HG03159 (cell line): Measurements from ENCODE around the gene AFDN.
"Not testable (repeated sequence)": the region's sequence is repeated elsewhere in the genome, so short reads cannot be mapped to it uniquely, and the experiment has no call there.

ENCODE experiments used
- ATAC-seq: cut with Tn5 transposase; IDR thresholded peaks from one replicate; pipeline ENCODE4 v1.9.1; 2021; ENCODE audit warnings: mild to moderate bottlenecking, moderate library complexity; ENCODE audit not compliant: unreplicated experiment

The AFDN gene

DNA sequence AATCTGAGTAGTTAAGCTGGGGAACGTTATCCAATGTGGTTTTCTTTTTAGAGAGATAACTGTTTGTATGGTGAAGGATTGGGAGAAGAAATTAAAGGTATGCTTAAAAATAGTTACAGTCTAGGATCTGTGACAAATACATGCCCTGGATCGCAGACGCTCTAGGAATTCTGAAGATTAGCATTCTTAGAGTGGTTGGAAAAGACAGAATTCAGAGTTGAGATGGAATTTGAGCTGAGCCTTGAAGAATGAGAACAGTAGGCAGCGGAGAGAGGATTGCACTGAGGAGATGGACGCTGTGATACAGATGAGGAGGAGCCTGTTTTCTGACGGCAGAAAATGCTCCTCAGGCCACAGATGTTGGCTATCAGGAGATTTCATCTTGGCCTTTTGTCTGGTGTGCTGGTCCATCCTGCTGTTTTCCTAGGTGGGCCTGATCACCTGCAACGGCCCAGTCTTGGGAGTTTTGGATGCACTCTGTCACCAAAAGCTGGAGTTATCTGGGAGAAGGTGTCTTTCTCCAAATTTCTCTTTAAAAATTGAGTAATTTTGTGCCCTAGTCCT lies 122.5 kb downstream of the AFDN start:
- ATAC-seq = no peak

DNA sequence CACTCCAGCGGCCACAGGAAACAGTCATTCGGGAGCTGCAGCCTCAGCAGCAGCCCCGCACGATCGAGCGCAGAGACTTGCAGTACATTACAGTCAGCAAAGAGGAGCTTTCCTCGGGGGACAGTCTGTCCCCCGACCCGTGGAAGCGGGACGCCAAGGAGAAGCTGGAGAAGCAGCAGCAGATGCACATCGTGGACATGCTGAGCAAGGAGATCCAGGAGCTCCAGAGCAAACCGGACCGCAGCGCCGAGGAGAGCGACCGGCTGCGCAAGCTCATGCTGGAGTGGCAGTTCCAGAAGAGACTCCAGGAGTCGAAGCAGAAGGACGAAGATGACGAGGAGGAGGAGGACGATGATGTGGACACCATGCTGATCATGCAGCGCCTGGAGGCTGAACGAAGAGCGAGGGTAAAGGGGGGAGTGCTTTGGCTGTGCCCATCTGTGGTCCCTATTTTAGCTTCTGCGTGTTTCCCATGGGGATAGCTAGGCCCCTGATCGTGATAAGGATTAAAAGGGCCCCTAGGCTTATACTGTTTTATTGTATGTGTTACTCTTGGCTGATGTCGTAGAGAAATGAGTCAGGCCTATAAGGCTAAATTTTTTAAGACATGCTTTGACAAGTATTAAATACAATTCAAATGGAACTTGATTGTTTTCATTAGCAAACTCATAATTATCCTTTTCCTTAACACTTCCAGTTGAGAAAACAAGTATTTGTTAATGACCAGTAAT lies 125.2 kb downstream of the AFDN start:
- no peak for ATAC-seq

DNA sequence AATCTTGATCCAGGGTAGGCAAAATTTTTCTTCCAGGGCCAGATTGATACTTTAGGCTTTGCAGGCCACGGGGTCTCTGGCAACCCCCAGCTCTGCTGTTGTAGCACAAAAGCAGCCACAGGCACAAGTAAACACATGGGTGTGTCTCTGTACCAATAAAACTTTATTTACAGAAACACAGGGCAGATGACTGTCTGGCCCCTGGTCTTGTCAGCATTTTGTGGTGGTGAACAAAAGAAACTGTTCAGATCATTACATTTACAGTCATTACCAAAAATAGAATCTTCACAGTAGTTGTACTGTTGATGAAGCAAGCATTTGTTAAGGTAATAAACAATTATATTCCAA lies 125.8 kb downstream of the AFDN start:
- no peak for ATAC-seq

DNA sequence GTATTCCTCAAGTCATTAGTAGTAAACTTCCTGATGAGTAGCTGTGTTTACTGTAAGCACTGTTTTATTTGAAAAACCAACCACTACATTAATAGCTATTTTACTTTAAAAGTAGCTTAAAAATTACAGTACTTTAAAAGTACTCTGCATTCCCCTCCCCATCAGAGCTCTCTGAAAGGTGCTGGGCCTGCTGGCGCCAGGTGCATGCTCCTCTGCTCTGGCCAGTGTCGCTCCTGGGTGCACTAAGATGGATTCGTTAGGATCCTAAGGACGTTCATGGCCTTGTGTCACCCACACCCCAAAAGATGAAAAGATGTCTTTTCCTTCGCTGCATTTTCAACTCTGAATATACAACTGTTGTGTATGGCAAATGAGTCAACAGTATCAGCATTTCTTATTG lies 126.8 kb downstream of the AFDN start:
- no peak for ATAC-seq

DNA sequence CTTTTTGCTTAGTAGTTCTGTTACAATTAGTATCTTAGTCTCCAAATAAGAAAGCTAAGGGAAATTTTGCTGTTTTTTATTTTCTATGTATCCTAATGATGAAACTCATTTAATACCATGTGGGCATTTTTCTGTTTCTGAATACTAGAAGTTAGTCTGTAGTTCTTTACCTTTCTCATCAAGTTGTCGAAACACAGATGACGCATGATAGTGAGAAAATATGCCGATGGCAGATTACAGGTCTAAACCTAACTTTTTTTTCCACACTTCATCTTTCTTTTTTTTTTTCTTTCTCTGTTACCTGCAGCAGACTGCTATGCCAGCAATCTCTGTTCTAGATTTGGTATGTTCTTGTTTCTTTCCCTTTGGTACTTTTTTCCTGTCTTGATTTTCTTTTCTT lies 127.4 kb downstream of the AFDN start:
- no peak for ATAC-seq

DNA sequence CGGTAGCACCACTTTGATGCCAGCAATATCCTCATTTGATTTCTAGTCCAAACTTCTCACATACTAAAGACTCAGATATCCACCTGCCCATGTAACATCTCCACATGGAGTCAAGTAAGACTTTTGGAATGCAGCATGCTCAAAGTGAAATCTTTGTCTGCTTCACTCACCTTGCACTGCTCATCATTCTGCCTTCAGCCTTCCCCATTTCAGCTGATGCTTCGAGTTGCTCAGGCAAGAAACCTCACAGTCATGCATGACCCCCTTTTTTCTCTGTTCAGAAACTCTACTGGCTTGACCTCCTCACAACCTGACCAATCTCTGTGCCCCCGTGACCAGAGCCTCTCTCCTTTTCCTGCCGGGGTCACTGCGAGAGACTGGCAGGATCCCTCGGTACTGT lies 129.8 kb downstream of the AFDN start:
- no peak for ATAC-seq

DNA sequence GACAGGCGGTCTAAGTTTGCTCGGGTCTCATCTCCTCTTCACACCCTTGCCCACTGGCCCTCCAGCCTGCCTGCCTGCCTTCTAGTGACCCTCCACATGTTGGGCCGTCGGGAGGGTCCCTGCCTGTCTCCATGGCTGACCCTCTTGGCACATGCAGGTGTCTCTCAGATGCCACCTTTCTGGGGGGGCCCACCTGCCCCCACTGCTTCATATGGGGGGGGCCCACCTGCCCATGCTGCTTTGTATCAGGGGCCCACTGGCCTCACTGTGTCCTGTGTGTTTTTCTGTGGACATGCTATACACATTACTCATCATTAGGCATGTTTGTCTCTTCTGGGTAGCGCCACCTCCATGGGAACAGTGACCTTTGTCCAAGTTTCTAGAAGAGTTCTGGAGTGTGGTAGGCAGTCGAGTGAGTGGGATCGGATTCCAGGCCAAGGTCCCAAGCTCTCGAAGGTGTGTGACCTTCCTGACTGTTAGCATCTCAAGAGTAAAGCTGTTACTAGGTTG lies 130.3 kb downstream of the AFDN start:
- ATAC-seq = no peak

DNA sequence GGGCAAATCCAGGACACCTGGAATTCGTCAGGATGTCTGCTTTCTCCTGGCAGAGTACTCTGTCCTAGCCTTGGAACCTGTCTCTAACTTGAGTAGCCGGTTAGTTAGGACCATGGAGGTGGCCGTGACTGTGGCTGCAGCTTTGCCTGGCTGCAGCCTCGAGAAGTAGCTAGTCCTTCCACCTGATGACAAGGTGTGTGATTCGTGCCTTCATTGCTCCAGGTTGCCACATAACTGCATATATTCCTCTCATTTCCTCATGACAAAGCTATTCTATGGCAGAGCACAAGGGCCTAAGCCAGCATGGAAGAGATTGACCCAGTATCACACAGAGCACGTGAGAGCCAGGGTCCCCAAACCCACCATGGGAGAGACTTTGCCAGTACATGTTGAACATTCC lies 130.9 kb downstream of the AFDN start:
- ATAC-seq = no peak

DNA sequence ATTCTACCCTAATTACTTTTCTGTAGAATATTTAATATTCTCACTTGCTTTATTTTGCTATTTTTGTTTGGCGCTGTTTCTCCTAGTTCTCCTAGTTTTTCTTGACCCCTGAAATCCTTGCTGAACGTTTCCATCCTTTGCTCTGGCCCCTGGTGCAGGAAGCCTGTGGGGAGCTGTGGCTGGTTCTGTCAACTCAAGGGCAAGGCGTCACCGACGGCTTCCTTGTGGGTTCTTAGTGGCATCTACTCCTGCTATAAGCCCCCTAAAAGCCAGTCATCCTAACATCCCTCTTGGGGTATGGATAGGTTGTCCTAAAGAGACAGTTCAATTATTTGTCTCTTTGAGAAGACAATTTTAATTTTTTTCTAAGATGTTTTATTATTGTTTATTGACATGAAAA lies 133.9 kb downstream of the AFDN start:
- ATAC-seq = no peak

DNA sequence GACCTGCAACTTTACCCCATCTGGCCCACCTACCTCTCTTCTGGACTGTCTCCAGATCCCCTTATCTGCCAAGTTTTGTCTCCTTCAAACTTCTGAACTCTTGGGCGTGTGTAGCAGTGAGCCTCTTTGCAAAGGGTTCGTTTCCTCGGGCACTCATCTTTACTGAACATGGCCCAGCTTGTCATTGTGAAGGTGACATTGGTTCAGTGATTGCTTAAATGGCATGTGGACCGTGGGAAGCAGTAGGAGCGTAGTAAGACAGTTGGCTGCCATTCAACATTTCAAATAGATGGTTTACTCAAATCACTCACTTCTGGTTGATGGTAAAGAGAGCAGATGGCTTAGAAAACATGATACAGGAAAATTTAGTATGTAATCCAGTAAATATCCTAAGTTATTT lies 136.0 kb downstream of the AFDN start:
- ATAC-seq = no peak

DNA sequence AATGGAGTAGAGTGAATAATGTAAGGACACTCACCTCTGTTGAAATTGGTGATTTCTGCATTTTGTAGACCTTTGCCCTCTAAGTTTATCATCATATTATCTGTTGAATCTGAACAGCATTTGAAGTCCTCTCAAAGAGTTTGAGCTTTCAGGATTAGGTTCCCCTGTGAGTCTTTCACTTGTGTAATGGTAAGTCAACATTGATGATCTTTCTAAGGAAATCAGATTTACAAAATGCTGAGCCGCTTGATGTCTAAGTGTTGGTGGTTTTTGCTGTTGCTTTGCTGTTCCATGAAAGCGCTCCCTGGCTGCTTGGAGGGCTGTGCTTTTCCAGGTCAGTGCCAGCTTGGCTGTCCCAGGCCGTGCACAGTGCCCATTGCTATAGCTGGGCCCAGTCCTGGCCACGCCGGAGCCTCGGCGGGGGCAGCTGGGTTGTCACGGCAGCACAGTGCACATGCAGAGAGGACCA lies 136.9 kb downstream of the AFDN start:
- no peak for ATAC-seq

DNA sequence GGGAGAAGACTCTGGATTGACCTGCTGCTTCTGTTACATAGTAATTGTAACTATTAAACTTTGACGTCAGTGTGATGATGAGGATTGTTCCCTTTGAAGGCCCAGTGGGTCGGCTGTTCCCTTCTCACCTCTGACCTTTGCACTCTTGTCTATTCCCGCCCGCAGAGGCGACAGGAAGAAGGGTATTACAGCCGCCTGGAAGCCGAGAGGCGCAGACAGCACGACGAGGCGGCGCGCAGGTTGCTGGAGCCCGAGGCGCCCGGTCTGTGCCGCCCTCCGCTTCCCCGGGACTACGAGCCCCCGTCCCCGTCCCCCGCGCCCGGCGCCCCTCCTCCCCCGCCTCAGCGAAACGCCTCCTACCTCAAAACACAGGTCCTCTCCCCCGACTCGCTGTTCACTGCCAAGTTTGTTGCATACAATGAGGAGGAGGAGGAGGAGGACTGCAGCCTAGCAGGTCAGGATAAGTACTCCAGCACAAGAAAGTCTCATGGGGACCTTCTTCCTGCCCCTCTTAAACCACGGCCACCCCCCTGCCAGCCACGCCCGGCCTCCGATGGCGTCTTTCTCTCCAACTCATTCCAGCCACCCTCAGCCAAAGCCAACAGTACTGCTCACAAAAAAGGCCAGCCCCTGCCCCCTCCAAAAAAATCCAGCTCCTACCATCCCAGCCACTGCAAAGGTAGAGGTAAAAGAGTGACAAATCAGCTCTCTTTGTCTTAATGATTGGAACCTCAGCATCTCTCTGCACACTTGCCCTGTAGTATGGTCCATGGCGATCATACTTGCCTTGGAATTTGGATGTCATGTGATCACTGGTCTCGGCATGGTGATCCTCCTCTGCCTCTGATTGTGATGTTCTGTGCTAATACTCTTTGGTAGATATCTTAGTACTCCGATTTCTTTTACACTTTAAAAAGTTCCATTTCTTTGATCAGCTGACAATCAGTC lies 139.2 kb downstream of the AFDN start:
- ATAC-seq = no peak

DNA sequence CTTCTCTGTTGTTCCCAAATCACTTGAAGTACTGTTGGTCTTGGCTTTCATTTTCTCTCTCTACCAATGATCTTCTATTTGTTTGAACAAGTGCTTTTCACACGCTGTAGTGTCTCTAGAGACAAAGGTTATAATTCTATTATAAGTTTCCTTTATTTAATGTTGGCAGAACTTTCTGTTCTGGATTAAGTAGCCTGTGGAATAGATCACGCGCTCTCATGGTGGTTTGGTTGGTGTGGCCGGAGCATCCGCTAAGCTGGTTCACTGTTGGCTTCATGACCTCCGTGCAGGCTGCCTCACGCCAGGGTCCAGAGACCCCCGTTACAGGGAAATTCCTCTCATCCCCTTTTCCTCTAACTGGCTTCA lies 139.8 kb downstream of the AFDN start:
- ATAC-seq = no peak

DNA sequence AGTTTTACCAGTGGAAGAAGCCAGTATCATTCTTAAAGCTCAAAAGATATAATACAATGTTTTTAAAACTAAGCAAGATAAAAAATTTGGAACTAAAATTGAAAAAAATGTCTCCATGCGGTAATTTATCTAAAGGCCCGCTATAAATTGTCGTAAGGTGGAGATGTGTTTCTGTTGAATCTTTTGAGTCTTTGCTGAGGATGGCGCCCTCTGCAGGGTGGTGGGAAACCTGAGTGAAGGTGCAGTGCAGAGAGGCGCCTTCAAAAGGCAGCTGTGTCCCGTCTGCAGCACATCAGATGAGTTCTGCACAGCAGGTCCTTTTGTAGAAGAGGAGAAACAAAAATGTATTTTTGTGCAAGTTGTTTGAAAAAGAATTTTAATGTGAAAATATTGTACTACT lies 141.4 kb downstream of the AFDN start:
- ATAC-seq = no peak

DNA sequence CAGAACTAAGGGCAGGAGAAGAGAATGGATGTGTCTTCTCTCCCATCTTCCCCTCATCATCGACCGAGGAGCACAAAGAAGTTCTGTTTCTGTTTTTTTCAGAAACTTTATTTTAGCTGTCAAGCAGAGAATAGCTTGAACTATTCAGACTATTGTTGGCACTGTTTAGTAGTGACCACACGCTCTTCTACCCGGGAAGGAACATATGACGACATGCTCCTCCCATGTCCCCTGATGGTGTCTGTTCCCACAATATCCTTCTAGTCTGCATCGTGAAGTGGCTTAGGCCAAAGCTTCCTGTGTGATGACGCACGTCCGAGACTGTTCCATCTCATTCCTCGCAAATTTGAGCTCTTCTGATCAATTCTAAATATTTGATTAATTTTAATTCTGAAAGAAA lies 143.5 kb downstream of the AFDN start:
- ATAC-seq = no peak

DNA sequence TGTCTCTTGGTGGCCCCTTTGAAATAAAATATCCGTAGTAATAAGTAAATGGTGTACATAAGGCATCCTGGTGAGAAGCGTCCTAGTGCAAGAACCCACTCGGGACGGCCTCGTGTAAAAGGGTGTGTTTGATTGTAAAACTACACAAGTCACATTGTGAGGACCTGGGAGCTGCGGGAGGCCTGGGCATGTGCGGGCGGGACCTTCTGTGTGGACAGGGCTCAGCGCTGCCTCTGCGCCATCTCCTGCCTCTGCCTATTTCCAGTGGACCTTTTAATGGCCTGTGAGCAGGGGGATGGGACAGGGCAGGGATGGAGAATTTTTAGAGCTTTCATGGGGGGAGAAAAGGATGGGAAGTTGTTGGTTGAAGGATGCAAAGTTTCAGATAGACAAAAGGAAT lies 145.5 kb downstream of the AFDN start:
- ATAC-seq = no peak

DNA sequence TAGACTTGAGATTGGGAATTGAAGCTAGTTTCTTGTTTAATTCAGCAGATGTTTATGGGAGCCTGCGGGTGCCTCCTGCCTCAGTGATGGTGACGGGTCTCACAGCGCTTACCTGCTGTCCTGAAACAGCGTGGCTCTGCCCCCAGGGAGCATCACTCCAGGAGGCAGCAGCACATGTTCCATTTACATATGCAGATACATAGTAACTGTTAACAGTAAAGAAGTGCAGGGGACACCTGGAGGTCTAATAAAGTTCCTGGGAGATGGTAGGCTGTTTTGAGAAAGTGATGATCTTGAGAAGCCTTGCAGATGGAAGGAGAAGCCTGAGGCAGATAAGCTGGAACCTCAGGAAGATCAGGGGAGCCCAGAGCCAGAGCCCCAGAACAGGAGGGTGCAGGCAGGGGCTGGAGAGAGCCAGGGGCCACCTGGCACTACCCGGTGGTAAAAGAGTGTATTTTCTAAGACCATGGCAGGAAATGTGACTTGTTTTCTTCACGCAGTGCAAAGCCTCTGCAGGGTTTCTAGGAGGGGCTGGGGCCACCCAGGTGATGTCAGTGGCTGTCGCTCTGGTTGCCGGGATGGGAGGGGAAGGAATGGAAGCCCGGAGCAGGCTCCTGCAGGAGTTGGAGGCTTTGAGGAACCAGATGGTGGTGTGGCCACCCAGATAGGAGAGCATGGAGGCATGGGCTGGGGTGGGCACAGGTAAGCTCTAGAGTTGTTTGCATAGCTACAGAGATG lies 146.6 kb downstream of the AFDN start:
- no peak for ATAC-seq

DNA sequence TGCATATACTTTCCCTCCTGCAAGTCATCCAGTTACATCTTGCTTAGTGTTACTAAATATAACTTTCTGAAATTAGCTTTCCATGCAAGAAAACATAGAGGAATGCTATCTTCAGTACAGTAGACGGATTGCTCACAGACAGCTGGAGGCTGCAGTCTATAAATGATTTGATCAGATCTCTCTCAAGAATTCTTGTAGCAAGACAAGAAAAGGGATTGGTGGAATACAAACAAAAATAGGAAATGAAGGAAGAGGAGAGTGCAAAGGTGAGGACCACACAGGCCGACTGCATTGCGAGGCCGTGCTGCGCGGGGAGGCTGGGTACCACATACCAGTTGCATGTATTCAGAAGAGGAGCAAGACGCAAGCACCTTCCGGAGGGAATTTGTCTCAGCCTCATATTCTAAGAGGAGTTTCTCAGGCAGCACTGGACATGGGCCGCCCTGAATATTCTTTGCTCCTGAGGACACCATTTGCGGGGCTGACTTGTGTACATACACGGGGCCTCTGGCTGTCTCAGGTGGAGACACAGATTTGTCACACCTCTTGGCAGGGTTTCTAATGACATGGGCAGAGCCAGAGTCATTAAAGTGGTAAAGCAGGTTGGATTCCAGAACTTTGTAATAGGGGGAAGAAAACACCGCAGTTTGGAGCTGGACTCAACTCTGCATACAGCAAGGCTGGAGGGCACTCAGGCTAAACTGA lies 148.1 kb downstream of the AFDN start:
- no peak for ATAC-seq

DNA sequence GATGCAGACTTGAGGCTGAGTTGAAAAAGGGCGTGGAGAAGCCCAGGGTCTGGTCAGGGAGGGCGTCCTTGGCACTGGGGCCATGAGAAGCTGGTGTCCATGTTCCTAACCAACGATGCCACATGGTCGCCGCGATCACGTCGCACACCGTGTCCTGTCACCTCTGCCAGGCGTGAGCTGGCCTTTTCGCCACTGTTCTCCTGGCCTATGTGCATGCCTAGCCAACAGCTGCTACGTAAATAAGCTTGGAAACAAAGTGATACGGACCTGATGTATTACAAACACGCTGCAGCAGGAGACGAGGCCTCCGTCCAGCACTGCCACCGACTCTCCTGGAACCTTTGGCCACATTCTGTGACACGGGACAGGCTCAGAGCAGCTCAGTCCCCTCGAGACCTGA lies 148.7 kb downstream of the AFDN start:
- no peak for ATAC-seq

DNA sequence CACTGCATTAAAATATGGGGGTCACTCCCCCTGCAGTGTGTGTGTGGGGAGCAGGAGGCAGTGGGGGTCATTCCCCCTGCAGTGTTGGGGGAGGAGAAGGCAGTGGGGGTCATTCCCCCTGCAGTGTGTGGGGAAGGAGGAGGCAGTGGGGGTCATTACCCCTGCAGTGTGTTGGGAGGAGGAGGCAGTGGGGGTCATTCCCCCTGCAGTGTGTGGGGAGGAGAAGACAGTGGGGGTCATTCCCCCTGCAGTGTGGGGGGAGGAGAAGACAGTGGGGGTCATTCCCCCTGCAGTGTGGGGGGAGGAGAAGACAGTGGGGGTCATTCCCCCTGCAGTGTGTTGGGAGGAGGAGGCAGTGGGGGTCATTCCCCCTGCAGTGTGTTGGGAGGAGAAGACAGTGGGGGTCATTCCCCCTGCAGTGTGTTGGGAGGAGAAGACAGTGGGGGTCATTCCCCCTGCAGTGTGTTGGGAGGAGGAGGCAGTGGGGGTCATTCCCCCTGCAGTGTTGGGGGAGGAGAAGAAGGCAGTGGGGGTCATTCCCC lies 149.5 kb downstream of the AFDN start:
- ATAC-seq = not testable (repeated sequence)
